ENCODE results near the gene TRIO.
A peak's percentile ranks its signal among the peaks of the same experiment; 100 is the strongest.

Gene TRIO

GRCh38 chr5:14445576-14446290 is 302.6 kb downstream of the TRIO start:
- DNase-seq = no peak

GRCh38 chr5:14447958-14448911 is 305.1 kb downstream of the TRIO start:
- no peak for DNase-seq

GRCh38 chr5:14449052-14449661 is 306.0 kb downstream of the TRIO start:
- no peak for DNase-seq

- DNase-seq = no peak
Measured at GRCh38 chr5:14450018-14450524, 306.9 kb downstream of the TRIO start.

GRCh38 chr5:14450742-14451141 is 307.6 kb downstream of the TRIO start:
- no peak for DNase-seq

GRCh38 chr5:14451871-14452270 is 308.7 kb downstream of the TRIO start:
- no peak for DNase-seq

- no peak for DNase-seq
Measured at GRCh38 chr5:14452685-14453454, 309.7 kb downstream of the TRIO start.

GRCh38 chr5:14453481-14453880 is 310.3 kb downstream of the TRIO start:
- no peak for DNase-seq

- no peak for DNase-seq
Measured at GRCh38 chr5:14455814-14456321, 312.7 kb downstream of the TRIO start.

- DNase-seq = peak; percentile 79
Measured at GRCh38 chr5:14457476-14457875, 314.3 kb downstream of the TRIO start.

GRCh38 chr5:14458414-14458813 is 315.3 kb downstream of the TRIO start:
- DNase-seq = no peak

GRCh38 chr5:14460844-14461398 is 317.8 kb downstream of the TRIO start:
- no peak for DNase-seq

- DNase-seq = no peak
Measured at GRCh38 chr5:14462681-14463080, 319.5 kb downstream of the TRIO start.

GRCh38 chr5:14463629-14464028 is 320.5 kb downstream of the TRIO start:
- DNase-seq = peak; percentile 44

GRCh38 chr5:14464096-14464495 is 321.0 kb downstream of the TRIO start:
- DNase-seq = no peak

GRCh38 chr5:14464671-14465070 is 321.5 kb downstream of the TRIO start:
- no peak for DNase-seq

- no peak for DNase-seq
Measured at GRCh38 chr5:14465116-14465515, 322.0 kb downstream of the TRIO start.

- DNase-seq = no peak
Measured at GRCh38 chr5:14465776-14466175, 322.6 kb downstream of the TRIO start.

GRCh38 chr5:14467251-14467650 is 324.1 kb downstream of the TRIO start:
- no peak for DNase-seq

- DNase-seq = no peak
Measured at GRCh38 chr5:14467886-14468285, 324.7 kb downstream of the TRIO start.

GRCh38 chr5:14469551-14470377 is 326.6 kb downstream of the TRIO start:
- DNase-seq = no peak
